Dendritic cell treated with granulocyte-macrophage colony-stimulating factor and Interleukin-4, amounts not matched to agents 40 ng/mL and 50 ng/mL, for 4 days (primary cell): ENCODE data around the gene RNF144A.

ENCODE experiments used
- H3K27ac Mint-ChIP-seq: one replicate; pipeline ENCODE4 v1.8.0; 2022; ENCODE audit warnings: mild to moderate bottlenecking, mixed read lengths
- H3K27me3 Mint-ChIP-seq: one replicate; pipeline ENCODE4 v1.8.0; 2022; ENCODE audit warnings: mild to moderate bottlenecking, mixed read lengths
- H3K36me3 Mint-ChIP-seq: one replicate; pipeline ENCODE4 v1.8.0; 2022; ENCODE audit warnings: low read depth, mixed read lengths
- H3K4me1 Mint-ChIP-seq: one replicate; pipeline ENCODE4 v1.8.0; 2022; ENCODE audit warnings: low read depth, mixed read lengths
- H3K4me3 Mint-ChIP-seq: one replicate; pipeline ENCODE4 v1.8.0; 2022; ENCODE audit warnings: mild to moderate bottlenecking, moderate library complexity, mixed read lengths
- H3K9me3 Mint-ChIP-seq: one replicate; pipeline ENCODE4 v1.8.0; 2022; ENCODE audit warnings: mixed read lengths
- intact Hi-C: fragments of 100-400 bp; cut with micrococcal nuclease; formaldehyde crosslinking; loops from one replicate; pipeline ENCODE4 v1.15.0; 2022

Gene RNF144A

GRCh38 chr2:7083580-7084509, 166.6 kb downstream of the RNF144A start:
- Mint-ChIP-seq H3K4me1 (no peaks in the 10 kb centered on the region), H3K4me3 (no peak overlapping the region), H3K9me3 (peaks cover 12% of the 10 kb centered on the region), H3K27ac (no peak overlapping the region), H3K36me3 (no peaks in the 10 kb centered on the region), H3K27me3 (no peaks in the 10 kb centered on the region)
- intact Hi-C loops = loop anchor here (2.0 kb wide), 1 partner anchor 47 kb away; no protein-coding TSS in a partner anchor

GRCh38 chr2:7084601-7085000, 167.4 kb downstream of the RNF144A start:
- Mint-ChIP-seq H3K27ac (no peak overlapping the region), H3K4me3 (no peak overlapping the region), H3K27me3 (no peaks in the 10 kb centered on the region), H3K4me1 (no peaks in the 10 kb centered on the region), H3K36me3 (no peaks in the 10 kb centered on the region), H3K9me3 (peaks cover 12% of the 10 kb centered on the region)
- intact Hi-C loops = no loop called here

- Mint-ChIP-seq H3K9me3 (peaks cover 5% of the 10 kb centered on the region), H3K4me3 (no peak overlapping the region), H3K27ac (no peak overlapping the region), H3K27me3 (no peaks in the 10 kb centered on the region), H3K36me3 (no peaks in the 10 kb centered on the region), H3K4me1 (no peaks in the 10 kb centered on the region)
- intact Hi-C loops = no loop called here
These were observed 172.1 kb downstream of the RNF144A start for GRCh38 chr2:7089284-7089683.

- H3K36me3 Mint-ChIP-seq = no peaks in the 10 kb centered on the region
- H3K27me3 Mint-ChIP-seq = no peaks in the 10 kb centered on the region
- H3K4me3 Mint-ChIP-seq = no peak overlapping the region
- H3K4me1 Mint-ChIP-seq = no peaks in the 10 kb centered on the region
- intact Hi-C loops = no loop called here
- H3K27ac Mint-ChIP-seq = no peak overlapping the region
- no peaks in the 10 kb centered on the region for H3K9me3 Mint-ChIP-seq
These were observed 172.8 kb downstream of the RNF144A start for GRCh38 chr2:7089898-7090510.

GRCh38 chr2:7093376-7093775, 176.2 kb downstream of the RNF144A start:
- no peaks in the 10 kb centered on the region for H3K36me3 Mint-ChIP-seq
- H3K4me3 Mint-ChIP-seq = no peak overlapping the region
- H3K27me3 Mint-ChIP-seq = peaks cover 13% of the 10 kb centered on the region
- no peaks in the 10 kb centered on the region for H3K9me3 Mint-ChIP-seq
- H3K4me1 Mint-ChIP-seq = peaks cover 7% of the 10 kb centered on the region
- intact Hi-C loops = no loop called here
- no peak overlapping the region for H3K27ac Mint-ChIP-seq
